Activated naive CD4-positive, alpha-beta T cell (primary cell): ENCODE measurements around the gene CCDC183.
"Not testable (repeated sequence)": the region's sequence is repeated elsewhere in the genome, so short reads cannot be mapped to it uniquely, and the experiment has no call there.

Experiments
- DNase-seq, 4 experiments: peaks; one replicate each; lab custom pipeline; 2025; lab: John Stamatoyannopoulos, UW

CCDC183 gene

DNA sequence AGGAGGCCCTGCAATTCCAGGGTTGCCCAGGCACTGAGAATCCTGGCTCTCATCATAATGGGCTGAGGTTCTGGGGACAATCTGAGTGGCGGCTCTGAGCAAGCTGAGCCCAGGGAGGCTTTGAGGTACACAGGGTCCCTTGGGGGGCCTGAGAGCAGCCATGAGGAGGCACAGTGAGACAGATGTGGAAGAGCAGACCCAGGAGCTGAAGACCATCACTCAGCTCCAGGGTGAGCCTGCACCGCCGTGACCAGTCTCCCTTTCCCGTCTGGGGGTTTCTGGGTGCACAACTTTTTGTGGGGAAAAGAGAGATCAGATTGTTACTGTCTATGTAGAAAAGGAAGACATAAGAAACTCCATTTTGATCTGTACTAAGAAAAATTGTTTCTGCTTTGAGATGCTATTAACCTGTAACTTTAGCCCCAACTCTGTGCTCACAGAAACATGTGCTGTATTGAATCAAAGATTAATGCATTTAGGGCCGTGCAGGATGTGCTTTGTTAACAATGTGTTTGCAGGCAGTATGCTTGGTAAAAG, at the start of gene CCDC183:
Gene CCDC183 (plus strand): TSS at position 101 of the 537 bp plus-strand sequence. CDS start 60 bp downstream, at position 161.
- no peak for DNase-seq

DNA sequence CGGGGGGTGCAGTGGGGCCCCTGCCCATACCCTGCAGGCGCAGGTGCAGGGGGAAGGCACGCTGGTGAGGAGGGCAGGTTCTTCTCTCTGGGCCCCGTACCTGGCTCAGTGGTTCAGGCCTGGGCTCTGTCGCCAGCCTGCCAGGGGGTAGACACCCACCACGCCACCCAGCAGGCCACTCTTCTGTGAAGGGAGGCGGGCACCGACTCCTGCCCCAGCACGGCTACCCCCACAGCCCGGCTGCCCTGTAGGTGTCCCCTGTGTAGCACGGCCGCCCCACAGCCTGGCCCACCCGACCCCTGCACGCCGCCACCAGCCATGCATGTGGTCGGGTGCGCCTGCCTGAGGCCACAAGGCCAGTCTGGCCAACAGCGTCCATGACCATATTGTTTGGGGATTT, 49.5 kb upstream of the CCDC183 start:
- DNase-seq: no peak

GRCh38 chr9:136747161-136748060, 48.7 kb upstream of the CCDC183 start:
- DNase-seq: no peak

GRCh38 chr9:136748201-136748600, 47.9 kb upstream of the CCDC183 start, which contains the start of gene LCN6:
Gene LCN6 (minus strand): TSS chr9:136748525. CDS start chr9:136748483, 42 bp downstream.
- no peak for DNase-seq

- no peak for DNase-seq
Observed at GRCh38 chr9:136748666-136749611, 47.2 kb upstream of the CCDC183 start.

DNA sequence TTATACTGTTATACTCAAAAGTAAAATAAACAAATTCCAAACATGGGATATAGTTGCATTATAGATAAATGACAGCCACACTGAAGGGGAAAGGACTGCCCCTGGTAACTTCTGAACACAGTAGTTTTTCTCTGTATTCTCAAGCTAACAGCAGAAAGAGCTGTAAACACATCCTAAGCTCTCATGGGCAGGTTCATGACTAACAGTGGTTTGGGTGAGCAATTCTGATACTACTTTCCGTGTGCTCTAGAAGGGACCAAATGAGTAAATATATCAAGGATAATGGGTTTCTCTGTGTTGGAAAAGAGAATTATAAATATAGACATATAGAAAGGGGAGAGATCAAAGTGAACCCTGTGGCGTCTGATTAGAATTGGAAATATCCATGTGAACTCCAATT, 45.6 kb upstream of the CCDC183 start:
- no peak for DNase-seq

- DNase-seq: no peak
Observed at GRCh38 chr9:136751244-136751643, 44.9 kb upstream of the CCDC183 start.

- no peak for DNase-seq
Observed at GRCh38 chr9:136751814-136752213, 44.3 kb upstream of the CCDC183 start.

GRCh38 chr9:136753371-136754058, 42.6 kb upstream of the CCDC183 start:
- DNase-seq: no peak

GRCh38 chr9:136754059-136754572, 42.0 kb upstream of the CCDC183 start:
- DNase-seq: no peak

DNA sequence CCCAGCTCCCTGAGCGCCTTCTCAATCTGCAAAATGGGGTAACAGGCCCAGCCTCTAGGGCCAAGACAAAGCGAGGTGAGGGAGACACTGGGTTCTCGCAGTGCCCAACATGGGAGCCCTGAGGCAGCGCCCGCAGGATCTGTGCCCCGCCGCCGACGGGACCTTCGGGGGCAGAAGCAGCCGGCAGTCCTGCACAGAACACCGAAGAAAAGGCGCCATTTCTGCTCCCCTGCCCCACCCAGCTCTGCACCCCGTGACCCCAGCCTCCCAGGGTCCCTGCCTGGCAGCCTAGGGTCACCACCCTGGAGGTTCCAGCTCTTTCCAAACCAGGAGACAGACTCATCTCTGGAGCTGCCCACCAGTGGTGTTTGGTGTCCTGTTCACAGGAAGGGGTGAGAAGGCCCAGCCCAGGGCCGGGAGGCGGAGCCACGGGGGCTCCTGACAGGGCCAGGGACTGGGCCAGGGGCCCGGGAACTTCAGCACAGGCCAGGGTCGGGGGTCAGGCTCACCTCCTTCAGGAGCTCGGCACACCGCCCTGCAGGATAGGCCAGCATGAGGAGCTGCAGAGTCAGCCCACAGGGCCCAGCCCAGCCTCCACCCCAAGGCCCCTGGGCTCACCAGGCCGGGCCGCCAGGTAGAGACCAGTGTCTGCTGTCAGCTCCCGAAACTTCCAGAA, 41.4 kb upstream of the CCDC183 start:
- no peak for DNase-seq

DNA sequence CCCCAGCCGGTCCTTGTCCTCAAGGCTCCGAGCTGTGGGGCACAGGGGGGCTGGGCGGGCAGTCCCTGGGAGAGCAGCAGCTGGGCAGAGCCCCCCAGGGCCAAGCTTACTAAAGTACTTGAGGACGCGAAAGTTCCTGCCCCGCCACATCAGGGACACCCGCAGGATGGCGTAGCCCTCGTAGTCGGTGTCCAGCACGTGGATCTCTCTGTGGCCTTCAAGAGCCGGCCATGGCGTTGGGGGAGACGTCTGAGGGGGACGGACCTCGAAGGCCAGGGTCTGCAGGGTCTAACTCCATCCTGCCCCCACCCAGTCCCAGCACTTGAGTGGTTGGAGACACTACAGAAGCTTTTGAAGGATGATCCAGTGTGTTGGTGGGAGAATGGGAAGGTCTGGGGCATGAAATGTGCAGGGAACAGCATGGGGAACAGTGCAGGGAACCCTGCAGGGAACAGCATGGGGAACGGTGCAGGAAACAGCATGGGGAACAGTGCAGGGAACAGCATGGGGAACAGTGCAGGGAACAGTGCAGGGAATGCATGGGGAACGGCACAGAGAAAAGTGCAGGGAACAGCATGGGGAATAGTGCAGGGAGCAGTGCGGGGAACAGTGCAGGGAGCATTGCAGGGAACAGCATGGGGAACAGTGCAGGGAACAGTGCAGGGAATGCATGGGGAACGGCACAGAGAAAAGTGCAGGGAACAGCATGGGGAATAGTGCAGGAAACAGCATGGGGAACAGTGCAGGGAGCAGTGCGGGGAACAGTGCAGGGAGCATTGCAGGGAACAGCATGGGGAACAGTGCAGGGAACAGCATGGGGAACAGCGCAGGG, 40.6 kb upstream of the CCDC183 start:
- not testable (repeated sequence) for DNase-seq

- DNase-seq: no peak
Observed at GRCh38 chr9:136756134-136756438, 40.1 kb upstream of the CCDC183 start.

- DNase-seq: no peak
Observed at GRCh38 chr9:136756836-136757235, 39.3 kb upstream of the CCDC183 start.

GRCh38 chr9:136757328-136757727, 38.8 kb upstream of the CCDC183 start:
- no peak for DNase-seq

DNA sequence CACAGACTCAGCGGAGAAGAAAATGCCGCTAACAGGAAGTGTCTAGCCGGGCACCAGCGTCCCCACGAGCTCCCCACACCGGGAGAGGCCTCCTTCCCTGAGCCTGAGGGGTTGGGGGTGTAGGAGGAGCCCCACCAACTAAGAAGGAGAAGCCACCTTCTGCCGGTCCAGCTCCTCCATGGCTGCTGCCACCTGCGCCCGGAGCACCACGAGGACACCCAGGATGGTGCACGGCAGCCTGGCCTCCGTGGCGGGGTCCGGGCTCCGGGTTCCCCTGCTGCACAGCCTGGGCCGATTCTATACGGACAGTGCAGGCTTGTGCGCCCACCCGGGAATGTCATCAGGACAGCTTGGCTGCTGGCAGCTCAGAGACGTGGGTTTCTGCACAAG, 38.4 kb upstream of the CCDC183 start:
- DNase-seq: no peak

DNA sequence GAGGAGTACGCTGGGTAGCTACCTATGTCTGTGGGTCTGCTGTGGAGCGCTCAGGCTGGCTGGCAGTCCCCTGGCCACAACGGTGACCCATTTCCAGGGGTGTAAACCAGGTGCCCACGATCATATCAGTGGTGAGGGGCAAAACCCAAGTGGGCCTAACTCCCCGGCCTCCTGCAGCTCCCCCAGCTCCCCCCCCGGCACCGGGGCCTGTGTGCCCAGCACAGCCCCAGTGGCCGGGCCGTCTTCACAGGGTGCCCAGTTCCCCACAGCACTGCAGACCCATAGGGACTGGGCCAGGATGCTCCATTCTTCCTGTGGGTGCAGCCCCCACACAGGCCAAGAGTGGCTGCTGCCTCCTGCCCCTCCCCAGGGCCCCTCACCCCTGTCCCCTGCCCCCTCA, 37.1 kb upstream of the CCDC183 start:
- no peak for DNase-seq

DNA sequence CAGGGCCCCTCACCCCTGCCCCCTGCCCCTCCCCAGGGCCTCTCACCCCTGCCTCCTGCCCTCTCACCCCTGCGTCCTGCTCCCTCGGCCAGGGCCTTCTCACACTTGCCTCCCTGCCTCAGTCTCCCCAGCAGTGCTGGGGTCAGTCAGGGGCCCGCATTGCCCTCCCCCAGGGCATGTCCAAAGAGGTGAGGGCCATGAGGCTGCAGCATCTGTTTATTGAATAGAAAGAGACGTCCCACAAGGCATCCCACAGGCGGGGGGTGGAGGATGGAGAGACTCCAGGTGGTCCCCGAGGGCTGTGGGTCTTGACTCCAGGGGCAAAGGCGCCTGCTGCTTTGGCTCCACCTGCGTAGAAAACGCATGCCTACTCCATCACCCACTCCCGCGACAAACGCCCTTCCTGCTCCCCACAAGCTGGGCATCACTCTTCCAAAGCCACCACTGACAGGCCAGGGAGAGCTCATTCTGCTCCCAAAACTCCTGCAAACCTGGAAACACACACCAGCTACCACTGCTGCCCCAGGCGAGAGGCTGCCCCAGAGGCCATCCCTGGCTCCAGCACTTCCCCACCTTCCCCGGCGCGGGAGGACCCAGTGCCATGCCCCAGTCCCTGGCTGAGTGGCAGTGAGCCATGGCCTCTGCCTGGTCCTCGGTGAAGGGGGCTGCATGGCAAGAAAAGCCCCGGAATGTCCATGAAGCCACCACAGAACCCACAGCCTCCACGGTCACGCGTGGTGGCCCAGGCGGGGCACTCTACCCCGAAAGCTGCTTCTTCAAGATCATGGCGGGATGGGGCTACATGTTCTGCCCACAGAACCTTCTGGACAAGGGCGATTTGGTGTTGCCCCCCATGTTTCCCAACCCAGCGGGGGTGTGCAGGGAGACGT, 36.5 kb upstream of the CCDC183 start:
- DNase-seq: no peak

- DNase-seq: no peak
Observed at GRCh38 chr9:136760424-136760823, 35.7 kb upstream of the CCDC183 start.
